HG03521 (cell line): Measurements from ENCODE around the gene IGDCC3.
"Not testable (repeated sequence)": the region's sequence is repeated elsewhere in the genome, so short reads cannot be mapped to it uniquely, and the experiment has no call there.

Experiments used
- ATAC-seq: cut with Tn5 transposase; IDR thresholded peaks from one replicate; pipeline ENCODE4 v1.9.1; 2021; ENCODE audit warnings: mild to moderate bottlenecking, moderate library complexity; ENCODE audit not compliant: unreplicated experiment

Gene IGDCC3

DNA sequence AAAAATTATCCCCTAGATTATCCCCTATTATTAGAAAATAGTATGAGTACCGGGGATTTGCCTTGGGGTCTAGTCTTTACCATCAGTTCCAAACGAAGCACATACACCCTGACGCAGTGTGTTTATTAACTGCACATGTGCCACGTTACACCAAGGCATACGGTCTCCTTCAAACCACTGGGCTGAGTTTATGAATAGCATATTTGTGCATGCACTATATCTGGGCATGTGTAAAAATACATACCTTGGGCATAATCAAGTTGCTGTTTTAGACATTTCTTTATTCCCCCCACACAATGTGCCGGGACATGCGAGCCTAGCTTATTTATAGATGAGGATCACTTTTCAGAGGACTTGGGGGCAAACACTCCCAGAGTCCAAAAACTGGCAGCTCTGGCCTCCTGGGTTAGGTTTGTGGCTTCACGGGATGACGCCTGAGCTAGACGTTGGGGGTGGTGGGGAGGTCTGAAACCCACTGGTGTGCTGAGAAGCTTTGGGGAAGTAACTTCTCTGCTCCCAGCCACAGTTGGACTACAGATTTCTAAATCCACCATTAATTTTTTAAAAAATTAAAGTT lies 28.7 kb upstream of the IGDCC3 start:
- ATAC-seq, result no peak

DNA sequence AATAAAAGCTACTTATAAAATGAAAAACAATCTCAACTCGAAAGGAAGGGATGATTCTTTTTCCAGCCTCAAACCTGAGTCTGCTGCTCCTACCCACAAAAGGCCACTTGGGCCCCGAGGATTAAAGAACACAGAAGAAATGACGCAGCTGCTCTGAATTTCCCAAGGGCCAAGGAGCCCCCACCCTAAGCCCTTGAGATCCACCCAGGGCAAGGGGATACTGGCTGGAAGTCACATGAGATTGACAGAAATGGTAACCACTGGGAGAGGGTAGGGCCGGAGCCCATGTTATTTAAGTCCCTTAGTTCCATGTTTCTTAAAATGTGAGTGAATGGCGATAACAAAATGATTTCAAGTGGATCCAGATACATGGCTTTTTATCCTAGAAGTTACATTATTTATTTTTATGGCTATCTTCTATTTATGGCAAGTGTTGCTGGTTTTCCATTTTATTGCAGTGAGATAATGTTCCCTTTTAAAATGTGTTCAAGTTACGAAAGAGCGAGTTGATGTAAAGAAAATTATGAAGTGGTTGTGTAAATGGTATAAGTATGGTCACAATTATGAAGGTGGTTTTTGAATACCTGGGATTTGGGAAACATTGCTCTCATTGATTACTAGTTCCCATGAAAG lies 28.1 kb upstream of the IGDCC3 start:
- no peak for ATAC-seq

DNA sequence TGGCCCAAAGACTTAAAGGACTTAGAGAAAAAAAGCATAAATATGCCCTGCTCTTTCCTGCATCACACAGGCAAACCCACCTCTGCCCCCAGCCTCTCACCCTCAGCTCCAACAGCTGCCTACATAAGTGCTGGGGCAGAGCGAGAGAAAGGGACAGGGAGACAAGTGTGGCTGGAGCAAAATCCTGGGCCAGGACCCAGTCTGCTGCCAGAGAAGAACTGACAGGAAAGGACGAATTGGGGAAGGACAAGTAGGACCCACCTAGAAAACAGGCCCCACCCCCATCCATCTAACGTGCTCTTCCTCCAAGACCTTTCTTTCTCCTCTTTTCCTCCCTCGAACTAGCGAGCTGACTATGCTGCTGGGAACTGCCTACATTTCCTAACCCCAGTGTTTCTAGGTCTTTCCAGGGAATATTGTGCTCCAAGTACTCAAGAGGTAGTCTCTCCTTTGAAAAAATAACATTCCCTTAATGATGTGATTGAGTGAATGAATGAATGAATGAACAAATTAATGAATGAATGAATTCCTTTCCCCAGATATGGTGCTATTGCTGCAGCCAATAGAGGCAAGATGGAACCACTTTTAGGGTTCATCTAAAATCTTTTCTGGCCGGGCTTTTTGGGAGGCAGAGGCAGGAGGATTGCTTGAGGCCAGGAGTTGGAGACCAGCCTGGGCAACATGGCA lies 26.5 kb upstream of the IGDCC3 start:
- no peak for ATAC-seq

DNA sequence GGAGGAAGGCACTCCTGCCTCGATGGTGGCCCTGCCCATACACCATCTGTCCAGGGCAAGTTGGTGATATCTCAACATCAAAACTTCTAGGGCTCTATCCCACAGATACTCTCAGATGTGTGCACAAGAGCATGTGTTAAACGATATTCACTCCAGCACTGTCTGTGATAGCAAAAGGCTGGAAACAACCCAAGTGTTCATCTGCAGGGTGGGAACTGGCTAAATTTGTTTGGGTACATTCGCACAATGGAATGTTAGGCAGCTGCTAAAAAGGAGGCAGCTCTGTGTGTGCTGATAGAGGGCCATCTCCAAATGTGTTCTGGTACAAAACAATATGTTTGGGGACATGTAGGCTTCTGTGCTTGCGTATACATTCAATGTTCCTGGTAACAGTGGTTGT lies 25.2 kb upstream of the IGDCC3 start:
- ATAC-seq, result no peak

DNA sequence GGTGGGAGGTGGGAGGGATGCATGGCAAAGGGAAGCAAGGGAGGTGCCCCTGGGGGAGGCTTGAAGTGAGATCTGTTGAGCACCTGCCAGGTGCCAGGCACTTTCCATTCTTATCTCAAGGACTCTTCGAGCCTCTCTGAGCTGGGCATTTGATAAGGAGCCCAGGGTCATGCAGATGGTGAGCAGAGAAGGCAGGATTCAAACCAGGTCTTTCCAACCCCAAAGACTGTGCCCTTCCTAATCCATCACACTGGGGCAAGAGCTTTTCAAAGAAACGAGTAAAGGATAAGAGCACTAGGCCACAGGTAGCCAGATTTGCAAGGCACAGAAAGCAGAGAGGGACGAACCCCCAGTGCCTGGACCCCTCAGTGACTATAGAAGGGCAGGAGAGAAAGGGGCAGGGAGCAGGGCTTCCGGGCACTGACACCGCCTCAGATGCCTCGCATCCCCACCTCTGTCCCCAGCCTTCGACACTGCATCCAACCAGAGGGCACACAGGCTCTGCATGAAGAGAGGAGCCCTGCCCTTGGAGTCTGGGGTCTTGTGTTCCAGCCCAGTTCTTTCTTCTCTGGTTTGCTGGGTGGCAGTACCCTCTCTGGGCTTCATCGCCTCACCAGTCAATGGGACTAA lies 23.9 kb upstream of the IGDCC3 start:
- no peak for ATAC-seq

DNA sequence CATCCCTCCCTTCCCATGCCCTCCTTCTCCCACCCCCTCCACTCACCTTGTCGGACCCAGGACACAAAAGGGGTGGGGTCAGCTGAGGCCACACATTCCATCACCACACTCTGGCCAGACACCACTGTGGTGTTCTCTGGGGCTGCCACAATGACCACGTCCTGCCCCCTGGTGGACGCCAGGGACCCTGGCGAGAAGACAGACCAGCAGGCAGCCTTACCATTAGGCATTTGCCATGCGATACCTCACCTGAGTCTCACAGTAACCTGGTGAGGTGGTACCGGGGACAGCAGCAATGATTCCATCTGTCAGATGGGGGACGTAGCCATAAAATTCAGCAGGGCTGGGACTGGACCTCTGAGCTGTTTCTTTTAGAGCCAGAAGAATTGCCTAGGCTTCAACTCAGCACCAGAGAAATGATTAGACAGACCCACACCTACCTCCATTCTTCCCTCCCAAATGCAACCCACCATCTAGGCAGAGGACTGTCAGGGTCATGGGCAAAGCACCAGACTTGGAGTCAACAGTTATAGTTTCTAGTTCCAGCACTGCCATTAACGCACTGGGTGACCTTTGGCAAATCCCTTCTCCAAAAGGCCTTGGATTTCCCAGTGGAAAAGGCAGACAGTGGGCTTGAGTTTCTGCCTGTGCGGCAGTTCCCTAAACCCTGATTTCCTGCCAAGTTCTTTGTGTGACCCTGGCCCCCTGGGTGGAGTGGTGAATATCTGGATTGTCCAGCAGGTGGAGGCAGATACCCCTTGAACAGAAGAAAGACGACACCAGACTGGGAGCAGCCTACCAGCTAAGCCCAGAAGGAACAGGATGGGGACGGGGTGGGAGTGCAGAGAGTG lies 23.2 kb upstream of the IGDCC3 start:
- ATAC-seq, result no peak

DNA sequence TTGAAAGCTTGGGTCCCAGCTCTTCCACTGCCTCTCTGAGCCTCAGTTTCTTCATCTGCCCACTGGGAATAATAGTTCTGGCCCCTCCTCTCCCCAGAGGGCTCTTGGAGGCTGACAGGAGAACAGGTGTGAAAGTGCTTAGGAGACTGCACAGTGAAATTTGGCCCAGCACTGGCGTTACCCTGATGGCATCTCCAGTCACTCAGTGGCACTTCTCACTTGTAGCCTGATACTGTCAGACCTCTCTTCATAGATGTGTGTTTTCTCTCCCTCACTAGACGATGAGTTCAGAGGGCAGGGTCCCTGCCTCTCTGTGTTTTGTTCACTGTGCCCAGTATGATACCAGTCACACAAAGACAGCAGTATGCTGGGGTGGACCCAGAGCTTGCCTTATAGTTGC lies 22.2 kb upstream of the IGDCC3 start:
- no peak for ATAC-seq

DNA sequence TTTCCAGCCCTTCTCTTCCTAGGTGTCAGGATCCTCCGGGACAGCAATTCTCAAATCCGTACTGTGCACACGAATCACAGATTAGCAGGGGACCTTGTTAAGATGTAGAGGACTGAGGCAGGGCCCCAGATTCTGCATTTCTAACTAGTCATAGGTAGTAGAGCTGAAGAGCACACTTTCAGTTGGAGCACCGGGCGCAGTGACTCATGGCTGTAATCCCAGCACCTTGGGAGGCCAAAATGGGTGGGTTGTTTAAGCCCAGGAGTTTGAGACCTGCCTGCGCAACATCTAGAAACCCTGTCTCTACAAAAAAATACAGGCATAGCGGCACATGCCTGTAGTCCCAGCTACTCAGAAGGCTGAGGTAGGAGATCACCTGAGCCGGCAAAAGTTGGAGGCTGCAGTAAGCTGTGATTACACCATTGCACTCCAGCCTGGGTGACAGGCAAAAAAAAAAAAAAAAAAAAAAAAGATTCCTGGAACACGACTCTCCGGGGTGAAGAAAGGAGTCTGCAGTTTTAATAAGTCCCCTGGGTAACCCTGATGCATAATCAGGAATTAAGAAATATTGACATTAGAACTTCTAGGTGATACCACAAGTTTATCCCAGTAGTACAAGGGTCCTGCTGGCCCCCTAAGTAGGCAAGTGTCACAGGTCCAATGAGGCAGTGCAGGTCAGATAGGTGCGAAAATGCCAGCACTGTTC lies 21.4 kb upstream of the IGDCC3 start:
- ATAC-seq, result no peak

DNA sequence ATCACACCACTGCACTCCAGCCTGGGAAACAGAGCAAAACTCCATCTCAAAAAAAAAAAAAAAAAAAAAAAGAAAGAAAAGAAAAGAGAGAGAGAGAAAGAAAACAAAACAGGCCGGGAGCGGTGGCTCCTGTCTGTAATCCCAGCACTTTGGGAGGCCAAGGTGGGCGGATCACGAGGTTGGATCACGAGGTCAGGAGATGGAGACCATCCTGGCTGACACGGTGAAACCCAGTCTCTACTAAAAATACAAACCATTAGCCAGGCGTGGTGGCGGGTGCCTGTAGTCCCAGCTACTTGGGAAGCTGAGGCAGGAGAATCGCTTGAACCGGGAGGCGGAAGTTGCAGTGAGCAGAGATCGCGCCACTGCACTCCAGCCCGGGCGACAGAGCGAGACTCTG lies 20.7 kb upstream of the IGDCC3 start:
- ATAC-seq, result not testable (repeated sequence)

DNA sequence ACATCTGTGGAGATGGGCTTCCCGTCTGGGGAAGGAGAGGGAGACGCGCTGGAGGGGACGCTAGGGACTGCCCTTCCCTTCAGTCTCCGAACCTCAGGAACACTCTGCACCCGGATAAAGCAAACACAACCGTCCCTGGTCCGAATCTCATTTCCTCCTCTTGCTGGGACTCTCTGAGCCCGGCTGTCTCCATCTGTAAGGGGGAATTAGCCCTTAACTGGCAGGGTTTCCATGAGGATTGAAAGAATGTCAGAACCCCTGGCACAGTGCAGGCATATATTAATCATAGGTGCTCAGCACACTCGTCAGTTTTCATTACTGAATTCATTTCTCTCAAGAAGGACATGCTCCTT lies 19.1 kb upstream of the IGDCC3 start:
- no peak for ATAC-seq

DNA sequence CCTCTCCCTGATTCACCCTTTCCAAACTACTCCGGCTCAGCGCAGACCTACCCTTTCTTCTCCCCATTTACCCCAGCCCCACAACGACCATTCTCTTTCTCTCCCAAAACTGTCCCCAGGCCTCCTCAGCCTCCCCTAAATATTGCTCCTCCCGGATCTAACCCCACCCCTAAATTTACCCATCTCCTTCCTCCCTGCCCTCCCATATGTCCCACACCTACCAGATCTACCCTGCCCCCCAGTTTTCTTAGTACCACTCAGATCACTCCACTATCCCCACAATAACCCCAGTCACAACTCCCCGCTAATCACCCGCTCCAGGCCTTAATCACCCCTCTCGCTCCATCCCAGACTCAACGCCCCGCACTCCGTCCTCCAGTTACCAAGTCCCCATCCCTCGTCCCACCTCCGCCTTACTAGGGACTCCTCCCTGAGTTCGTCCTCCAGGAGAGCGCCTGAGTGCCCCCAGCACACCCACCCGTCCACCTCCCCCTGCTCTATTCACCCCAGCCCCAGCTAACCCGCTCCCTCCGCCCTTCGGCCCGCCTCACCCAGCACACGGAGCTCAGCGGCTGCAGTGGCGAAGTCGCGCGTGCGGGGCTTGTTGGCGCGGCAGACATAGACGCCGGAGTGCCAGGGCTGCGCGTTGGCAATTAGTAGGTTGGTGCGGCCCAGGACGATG lies 18.6 kb upstream of the IGDCC3 start:
- no peak for ATAC-seq

DNA sequence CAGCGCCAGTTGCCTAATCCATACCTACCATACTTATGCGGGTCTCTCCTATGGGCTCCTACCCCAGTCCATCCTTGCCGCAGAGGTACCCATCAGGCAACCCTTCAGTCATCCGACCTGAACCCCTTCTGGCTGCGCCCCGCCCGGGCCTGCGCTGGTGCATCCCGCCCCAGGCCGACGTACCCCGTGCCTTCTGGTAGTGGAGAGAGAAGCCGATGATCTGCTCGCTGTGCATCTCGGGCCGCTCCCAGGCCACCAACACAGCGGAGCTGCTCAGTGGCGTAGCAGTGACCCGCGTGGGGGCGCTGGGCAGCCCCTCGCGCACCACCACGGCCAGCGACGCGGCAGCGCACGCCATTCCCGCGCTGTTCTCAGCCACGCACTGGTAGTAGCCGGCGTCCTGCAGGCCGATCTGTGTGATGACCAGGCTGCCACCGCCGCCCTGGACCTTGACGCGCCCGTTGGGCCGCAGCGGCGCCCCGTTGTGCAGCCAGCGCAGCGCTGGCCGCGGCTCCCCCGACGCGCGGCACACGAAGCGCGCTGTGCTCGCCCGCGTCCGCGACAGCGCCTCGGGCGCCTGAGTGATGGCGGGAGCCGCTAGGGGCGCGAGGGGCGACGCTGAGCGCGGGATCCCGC lies 17.9 kb upstream of the IGDCC3 start:
- no peak for ATAC-seq

DNA sequence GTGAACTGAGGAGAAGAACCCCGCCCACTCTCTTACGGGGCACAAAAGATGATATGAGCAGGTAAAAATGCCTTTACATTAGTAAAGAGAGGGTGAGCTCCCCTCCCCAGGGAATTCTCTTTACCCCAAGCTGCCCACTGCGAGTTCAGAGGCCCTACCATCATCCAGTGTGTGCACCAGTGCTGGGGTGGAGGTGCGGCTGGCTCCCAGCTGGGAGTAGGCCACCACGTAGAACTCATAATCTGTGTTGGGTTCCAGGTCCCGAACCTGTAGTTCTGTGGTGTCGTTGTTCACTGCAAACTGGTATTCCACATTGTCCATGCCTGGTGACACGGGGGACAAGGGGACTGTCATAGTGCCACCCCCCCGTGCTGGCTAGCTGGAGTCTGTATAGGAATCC lies 17.1 kb upstream of the IGDCC3 start:
- ATAC-seq, result no peak

DNA sequence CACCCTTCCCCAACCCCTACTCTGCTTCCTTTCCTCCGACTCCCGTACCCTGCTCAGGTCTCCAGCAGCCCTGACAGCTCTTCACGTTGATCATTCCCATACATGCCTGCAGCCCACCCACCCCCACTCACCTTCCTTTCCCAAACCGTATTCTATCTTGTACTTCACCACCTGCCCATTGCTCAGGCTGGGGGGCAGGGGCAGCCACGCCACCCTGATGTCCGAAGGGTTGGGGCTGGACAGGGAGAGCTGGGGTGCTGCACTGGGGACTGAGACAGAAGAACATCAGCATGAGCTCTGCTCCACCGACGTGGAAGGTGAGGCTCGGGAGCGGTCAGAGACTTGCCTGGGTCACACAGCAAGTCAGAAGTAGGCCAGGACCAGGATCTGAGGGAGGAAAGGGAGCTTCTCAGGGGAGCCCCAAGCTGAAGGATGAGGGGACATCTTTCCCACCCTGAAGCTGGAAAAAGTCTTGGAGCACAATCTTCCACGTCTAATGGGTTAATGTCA lies 16.5 kb upstream of the IGDCC3 start:
- ATAC-seq, result no peak

DNA sequence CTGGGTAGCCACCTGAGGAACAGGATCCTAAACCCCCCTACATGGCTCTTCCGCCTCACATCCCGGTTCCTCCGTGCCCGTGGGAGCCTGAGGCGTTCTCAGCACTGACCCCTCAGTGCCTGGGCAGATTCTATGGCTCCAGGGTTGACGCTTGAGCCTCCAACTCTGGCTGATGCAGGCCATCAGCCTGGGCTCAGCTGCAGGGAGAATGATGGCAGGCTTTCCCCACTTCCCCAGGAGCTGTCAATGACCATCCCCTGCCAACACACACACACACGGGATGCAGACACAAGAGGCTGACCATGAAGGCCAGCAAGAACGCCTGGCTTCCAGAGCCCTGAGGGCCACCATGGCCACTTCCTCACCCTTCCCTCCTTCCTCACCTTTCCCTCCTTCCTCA lies 15.8 kb upstream of the IGDCC3 start:
- no peak for ATAC-seq

DNA sequence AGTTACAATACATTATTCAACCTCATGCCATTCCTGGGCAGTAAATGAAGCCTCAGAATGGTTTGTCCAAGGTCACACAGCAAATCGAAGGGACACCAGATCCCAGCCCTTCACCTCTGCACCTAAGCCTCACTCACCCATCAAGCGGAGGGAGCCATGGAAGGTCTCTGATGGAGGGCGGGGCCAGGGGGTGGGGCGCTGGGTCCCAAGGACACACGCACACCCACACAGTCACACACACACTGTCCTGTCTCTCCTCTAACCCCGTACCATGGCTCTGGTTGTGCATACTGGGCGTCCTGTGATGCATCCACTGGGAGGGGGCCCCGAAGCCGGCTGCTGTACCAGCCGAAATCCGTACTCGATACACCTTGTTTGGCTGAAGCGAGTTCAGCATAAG lies 15.3 kb upstream of the IGDCC3 start:
- no peak for ATAC-seq

DNA sequence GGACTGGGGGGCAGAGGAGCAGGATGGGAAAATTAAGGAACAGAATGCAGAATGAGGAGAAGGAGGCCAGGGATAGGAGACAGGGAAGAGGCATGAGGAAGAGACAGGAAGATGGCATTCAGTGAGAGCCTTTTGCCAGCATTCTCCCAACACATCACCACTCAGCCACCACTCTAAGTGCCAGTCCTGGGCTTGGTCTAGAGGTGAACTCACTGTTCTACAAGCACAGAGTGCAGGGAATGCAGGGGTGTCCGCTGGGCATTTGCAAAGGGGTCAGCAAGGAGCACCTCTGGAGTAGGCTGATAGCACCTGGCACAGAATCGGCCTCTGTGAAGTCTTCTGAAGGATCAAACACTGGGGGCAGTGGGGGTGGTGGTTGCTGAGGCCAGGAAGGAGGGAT lies 14.6 kb upstream of the IGDCC3 start:
- ATAC-seq, result no peak

DNA sequence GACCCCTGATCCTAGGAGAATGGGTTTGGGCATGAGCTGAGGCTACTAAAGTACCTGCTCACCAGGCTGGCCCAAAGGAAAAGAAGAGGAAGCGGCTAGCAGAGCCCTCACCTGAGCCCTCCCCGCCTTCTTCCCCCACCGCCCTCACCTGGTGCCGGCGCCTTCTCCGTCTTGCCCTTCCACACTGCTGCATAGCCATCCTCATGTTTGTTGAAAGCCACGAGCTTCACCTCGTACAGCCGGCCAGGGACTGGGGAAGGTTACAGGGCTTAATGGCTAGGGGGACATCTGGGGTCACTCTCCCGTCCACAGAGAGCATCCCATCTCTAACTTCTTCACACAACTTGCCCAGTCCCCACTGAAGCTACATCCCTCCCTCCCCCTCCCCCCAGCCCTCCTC lies 13.9 kb upstream of the IGDCC3 start:
- no peak for ATAC-seq

DNA sequence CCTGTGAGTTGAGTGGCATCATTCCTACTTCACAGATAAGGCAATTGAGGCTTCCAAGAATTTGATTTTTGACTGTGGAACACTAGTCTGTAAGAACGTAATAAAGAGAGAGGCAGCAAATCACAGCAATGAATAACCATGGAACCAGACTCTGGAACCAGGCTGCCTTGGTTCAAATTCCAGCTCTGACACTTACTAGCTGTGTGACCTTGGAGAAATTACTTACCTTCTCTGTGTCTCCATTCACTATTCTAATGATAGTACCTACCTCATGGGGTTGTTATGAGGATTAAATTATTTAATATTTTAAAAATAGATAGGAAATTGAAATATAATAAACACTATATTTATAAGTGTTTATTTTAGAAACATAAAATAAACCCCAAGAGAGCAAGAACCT lies 12.6 kb upstream of the IGDCC3 start:
- ATAC-seq, result no peak

DNA sequence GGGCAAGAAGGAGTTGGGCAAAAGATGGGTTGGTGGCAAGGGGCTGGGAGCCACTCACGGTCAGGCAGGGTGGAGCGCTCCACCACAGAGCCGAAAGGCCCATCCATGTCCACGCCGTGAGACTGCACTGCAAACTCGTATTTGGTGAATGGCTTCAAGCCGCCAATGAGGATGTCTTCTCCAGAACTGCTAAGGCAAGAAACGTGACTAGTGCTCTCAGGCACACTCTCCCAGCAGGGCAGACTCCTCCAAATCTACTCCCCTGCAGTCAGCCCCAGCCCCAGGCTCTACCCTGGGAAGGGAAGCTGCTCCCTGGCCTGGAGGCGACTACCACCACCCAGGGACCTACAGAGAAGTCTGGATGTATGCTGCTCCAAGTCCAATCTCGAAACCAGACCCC lies 11.4 kb upstream of the IGDCC3 start:
- no peak for ATAC-seq
